Measurements from ENCODE around the gene NEK4.
A peak's percentile ranks its signal among the peaks of the same experiment; 100 is the strongest.

Gene NEK4

DNA sequence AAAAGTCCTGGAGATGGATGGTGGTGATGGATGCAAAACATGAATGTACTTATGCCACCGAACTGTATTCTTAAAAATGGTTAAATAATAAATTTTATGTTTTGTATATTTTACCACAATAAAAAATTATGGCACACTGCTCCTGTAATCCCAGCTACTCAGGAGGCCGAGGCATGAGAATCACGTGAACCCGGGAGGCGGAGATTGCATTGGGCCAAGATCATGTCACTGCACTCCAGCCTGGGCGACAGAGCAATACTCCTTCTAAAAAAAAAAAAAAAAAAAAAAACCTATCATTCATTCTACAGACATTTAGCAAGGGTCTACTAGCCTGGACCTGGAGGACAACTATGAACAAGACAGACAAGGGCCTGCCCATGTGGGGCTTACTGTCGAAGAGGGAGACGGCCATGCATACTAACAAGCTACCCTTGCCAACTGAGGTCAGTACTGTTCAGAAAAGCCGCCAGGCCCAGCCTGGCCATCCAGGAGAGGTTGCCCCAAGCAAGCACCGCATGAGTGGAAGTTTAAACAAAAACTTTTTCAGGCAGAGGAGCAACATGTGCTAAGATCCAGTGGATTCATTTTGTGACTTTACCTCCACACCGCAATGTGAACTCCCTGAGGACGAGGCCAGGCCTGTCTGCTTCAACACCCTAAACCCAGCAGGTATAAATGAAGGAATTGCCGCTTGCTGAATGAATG lies 2.8 kb upstream of the NEK4 start:
- Histone ChIP-seq H3K4me2 (ENCODE audit: low read length) (no peak overlapping the region), H3K79me2 (ENCODE audit: control insufficient read depth, insufficient read depth, low read length, poor library complexity) (peaks cover 5% of the 10 kb centered on the region), H3K27ac (ENCODE audit: low read depth, low read length) (no peak overlapping the region), H2AFZ (ENCODE audit: insufficient read depth, low read length, poor library complexity) (no peak overlapping the region), H2BK12ac (ENCODE audit: low read length) (no peak overlapping the region), H2AK5ac (ENCODE audit: low read length) (no peak overlapping the region), H3K27me3 (ENCODE audit: insufficient read depth, low read length) (no peaks in the 10 kb centered on the region), H3K9ac (ENCODE audit: low read length) (no peak overlapping the region), H2BK120ac (ENCODE audit: insufficient read depth, low read length, poor library complexity) (no peak overlapping the region), H4K91ac (ENCODE audit: low read depth, low read length) (no peak overlapping the region), H3K4me1 (ENCODE audit: control insufficient read depth in 1 of 2, insufficient read depth in 2 of 2, low read length in 2 of 2) (peaks cover 2 to 4% of the 10 kb centered on the region in 2 experiments), H3K4ac (ENCODE audit: low read depth, low read length) (no peak overlapping the region), H4K8ac (ENCODE audit: low read depth, low read length) (no peak overlapping the region), H3K23ac (ENCODE audit: low read length) (no peak overlapping the region), H3K79me1 (ENCODE audit: low read length) (peaks cover 4% of the 10 kb centered on the region), H4K12ac (ENCODE audit: low read depth, low read length) (no peak overlapping the region), H3K4me3 (ENCODE audit: low read depth, low read length) (no peak overlapping the region), H3K9me3 (ENCODE audit: insufficient read depth, low read depth, low read length) (no peaks in the 10 kb centered on the region), H3K36me3 (ENCODE audit: control insufficient read depth in 1 of 2, insufficient read depth in 2 of 2, low read length in 2 of 2) (no peaks in the 10 kb centered on the region), H3K14ac (ENCODE audit: low read length) (no peak overlapping the region), H2BK5ac (ENCODE audit: low read depth, low read length, poor library complexity) (no peak overlapping the region), H3K18ac (ENCODE audit: low read length) (no peak overlapping the region)
- no CpG with 5 or more reads among the region's 13 CpGs for WGBS (ENCODE audit: extremely low coverage, insufficient coverage, insufficient read length)
- DNase-seq: no peak

DNA sequence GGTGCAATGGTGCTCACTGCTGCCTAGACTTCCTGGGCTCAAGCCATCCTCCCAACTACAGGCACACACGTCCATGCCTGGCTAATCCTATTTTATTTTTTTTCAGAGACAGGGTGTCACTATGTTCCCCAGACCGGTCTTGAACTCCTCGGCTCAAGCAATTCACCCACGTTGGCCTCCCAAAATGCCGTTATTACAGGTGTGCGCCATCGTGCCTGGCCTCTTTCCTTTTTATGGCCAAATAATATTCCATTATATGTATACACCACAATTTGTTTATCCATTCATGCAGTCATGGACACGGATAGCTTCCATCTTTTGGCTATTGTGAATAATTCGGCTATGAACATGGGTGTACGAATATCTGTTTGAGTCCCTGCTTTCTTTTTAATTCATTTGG lies 962 bp upstream of the NEK4 start:
- H2AFZ ChIP-seq (ENCODE audit: insufficient read depth, low read length, poor library complexity): peak overlapping the region; percentile 17
- H3K4me1 ChIP-seq (ENCODE audit: control insufficient read depth in 1 of 2, insufficient read depth in 2 of 2, low read length in 2 of 2): peaks cover 2 to 4% of the 10 kb centered on the region in 2 experiments
- no peaks in the 10 kb centered on the region for H3K27me3 ChIP-seq (ENCODE audit: insufficient read depth, low read length)
- H4K8ac ChIP-seq (ENCODE audit: low read depth, low read length): peak overlapping the region; percentile 96
- no peak overlapping the region for H2AK5ac ChIP-seq (ENCODE audit: low read length)
- H3K79me2 ChIP-seq (ENCODE audit: control insufficient read depth, insufficient read depth, low read length, poor library complexity): peaks cover 5% of the 10 kb centered on the region
- no peak overlapping the region for H2BK12ac ChIP-seq (ENCODE audit: low read length)
- H3K23ac ChIP-seq (ENCODE audit: low read length): no peak overlapping the region
- H3K36me3 ChIP-seq (ENCODE audit: control insufficient read depth in 1 of 2, insufficient read depth in 2 of 2, low read length in 2 of 2): peaks cover 5 to 9% of the 10 kb centered on the region in 2 experiments
- H4K91ac ChIP-seq (ENCODE audit: low read depth, low read length): no peak overlapping the region
- H3K9ac ChIP-seq (ENCODE audit: low read length): no peak overlapping the region
- H3K18ac ChIP-seq (ENCODE audit: low read length): no peak overlapping the region
- H3K79me1 ChIP-seq (ENCODE audit: low read length): peaks cover 4% of the 10 kb centered on the region
- H3K9me3 ChIP-seq (ENCODE audit: insufficient read depth, low read depth, low read length): no peaks in the 10 kb centered on the region
- no peak overlapping the region for H2BK120ac ChIP-seq (ENCODE audit: insufficient read depth, low read length, poor library complexity)
- H3K27ac ChIP-seq (ENCODE audit: low read depth, low read length): no peak overlapping the region
- no peak overlapping the region for H3K4me3 ChIP-seq (ENCODE audit: low read depth, low read length)
- WGBS (ENCODE audit: extremely low coverage, insufficient coverage, insufficient read length): no CpG with 5 or more reads among the region's 10 CpGs
- peak overlapping the region; percentile 19 for H4K12ac ChIP-seq (ENCODE audit: low read depth, low read length)
- H3K14ac ChIP-seq (ENCODE audit: low read length): no peak overlapping the region
- H3K4me2 ChIP-seq (ENCODE audit: low read length): no peak overlapping the region
- DNase-seq: no peak
- H3K4ac ChIP-seq (ENCODE audit: low read depth, low read length): no peak overlapping the region
- H2BK5ac ChIP-seq (ENCODE audit: low read depth, low read length, poor library complexity): no peak overlapping the region

DNA sequence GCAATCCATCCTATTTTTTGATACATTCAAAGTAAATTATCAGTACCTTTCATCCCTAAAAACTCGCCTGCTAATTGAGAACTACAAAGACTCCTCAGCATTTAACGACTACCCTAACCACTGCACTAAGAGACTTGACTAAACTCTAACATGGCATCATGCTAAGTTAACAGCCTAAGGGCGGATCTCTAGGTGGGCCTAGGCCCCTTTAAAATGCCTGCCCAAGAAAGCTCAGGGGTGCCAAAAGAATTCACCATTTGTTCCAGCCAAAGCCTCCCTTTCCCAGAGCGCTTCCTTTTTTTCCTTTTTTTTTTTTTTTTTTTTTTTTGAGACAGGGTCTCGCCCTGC lies 568 bp upstream of the NEK4 start:
- Histone ChIP-seq H3K18ac (ENCODE audit: low read length) (no peak overlapping the region), H3K36me3 (ENCODE audit: control insufficient read depth in 1 of 2, insufficient read depth in 2 of 2, low read length in 2 of 2) (peaks cover 5 to 9% of the 10 kb centered on the region in 2 experiments), H2BK120ac (ENCODE audit: insufficient read depth, low read length, poor library complexity) (no peak overlapping the region), H3K79me2 (ENCODE audit: control insufficient read depth, insufficient read depth, low read length, poor library complexity) (peaks cover 5% of the 10 kb centered on the region), H3K4me1 (ENCODE audit: control insufficient read depth in 1 of 2, insufficient read depth in 2 of 2, low read length in 2 of 2) (peaks cover 2 to 4% of the 10 kb centered on the region in 2 experiments), H3K9ac (ENCODE audit: low read length) (no peak overlapping the region), H4K91ac (ENCODE audit: low read depth, low read length) (no peak overlapping the region), H3K23ac (ENCODE audit: low read length) (no peak overlapping the region), H3K4me3 (ENCODE audit: low read depth, low read length) (peak overlapping the region; percentile 71), H2BK5ac (ENCODE audit: low read depth, low read length, poor library complexity) (no peak overlapping the region), H3K79me1 (ENCODE audit: low read length) (peaks cover 4% of the 10 kb centered on the region), H3K27me3 (ENCODE audit: insufficient read depth, low read length) (no peaks in the 10 kb centered on the region), H4K8ac (ENCODE audit: low read depth, low read length) (peak overlapping the region; percentile 96), H3K4me2 (ENCODE audit: low read length) (peak overlapping the region; percentile 62), H3K14ac (ENCODE audit: low read length) (no peak overlapping the region), H2AK5ac (ENCODE audit: low read length) (no peak overlapping the region), H4K12ac (ENCODE audit: low read depth, low read length) (peak overlapping the region; percentile 77), H2AFZ (ENCODE audit: insufficient read depth, low read length, poor library complexity) (peak overlapping the region; percentile 98), H3K4ac (ENCODE audit: low read depth, low read length) (no peak overlapping the region), H3K27ac (ENCODE audit: low read depth, low read length) (no peak overlapping the region), H2BK12ac (ENCODE audit: low read length) (no peak overlapping the region), H3K9me3 (ENCODE audit: insufficient read depth, low read depth, low read length) (no peaks in the 10 kb centered on the region)
- WGBS (ENCODE audit: extremely low coverage, insufficient coverage, insufficient read length): no CpG with 5 or more reads among the region's 5 CpGs
- no peak for DNase-seq

DNA sequence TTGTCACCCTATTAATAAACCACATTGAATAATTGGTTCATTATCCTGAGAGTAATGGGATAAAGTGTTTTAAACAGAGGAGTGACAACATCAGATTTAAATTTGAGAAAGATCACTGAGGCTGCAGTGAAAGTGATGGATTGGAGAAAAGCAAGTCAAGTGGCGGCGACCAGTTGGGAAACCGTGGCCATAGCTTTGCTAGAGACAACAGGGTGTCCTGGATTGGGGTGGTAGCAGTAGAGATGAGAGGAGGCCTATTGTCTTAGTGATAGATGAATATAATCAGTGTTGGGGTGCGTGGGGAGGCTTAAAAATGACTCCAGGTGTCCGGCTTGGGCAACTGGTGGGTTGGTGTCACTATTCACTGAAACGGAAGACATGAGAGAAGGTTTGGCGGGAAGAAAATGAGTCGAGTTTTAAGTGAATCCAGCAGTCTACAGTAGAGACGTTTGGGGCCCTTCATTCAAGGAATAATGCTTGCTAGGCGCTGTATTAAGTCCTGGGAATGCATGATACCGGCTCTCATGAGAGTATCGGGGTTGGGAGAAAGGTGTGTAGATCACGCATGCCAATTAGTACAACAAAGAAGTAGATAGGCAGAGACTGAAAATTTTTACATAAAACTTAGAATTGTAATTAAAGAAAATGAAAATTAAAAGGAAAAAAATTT lies 819 bp downstream of the NEK4 start:
- H3K4me2 ChIP-seq (ENCODE audit: low read length): peak overlapping the region; percentile 83
- H4K12ac ChIP-seq (ENCODE audit: low read depth, low read length): no peak overlapping the region
- H3K4me3 ChIP-seq (ENCODE audit: low read depth, low read length): peak overlapping the region; percentile 95
- peaks cover 5% of the 10 kb centered on the region for H3K79me2 ChIP-seq (ENCODE audit: control insufficient read depth, insufficient read depth, low read length, poor library complexity)
- H2BK12ac ChIP-seq (ENCODE audit: low read length): no peak overlapping the region
- no peak overlapping the region for H2BK5ac ChIP-seq (ENCODE audit: low read depth, low read length, poor library complexity)
- H3K23ac ChIP-seq (ENCODE audit: low read length): no peak overlapping the region
- no peaks in the 10 kb centered on the region for H3K9me3 ChIP-seq (ENCODE audit: insufficient read depth, low read depth, low read length)
- H3K14ac ChIP-seq (ENCODE audit: low read length): no peak overlapping the region
- H3K4me1 ChIP-seq (ENCODE audit: control insufficient read depth in 1 of 2, insufficient read depth in 2 of 2, low read length in 2 of 2): peaks cover 2 to 4% of the 10 kb centered on the region in 2 experiments
- no peak overlapping the region for H2AK5ac ChIP-seq (ENCODE audit: low read length)
- H2AFZ ChIP-seq (ENCODE audit: insufficient read depth, low read length, poor library complexity): peak overlapping the region; percentile 52
- no peak overlapping the region for H2BK120ac ChIP-seq (ENCODE audit: insufficient read depth, low read length, poor library complexity)
- H3K4ac ChIP-seq (ENCODE audit: low read depth, low read length): no peak overlapping the region
- peak overlapping the region; percentile 48 for H4K8ac ChIP-seq (ENCODE audit: low read depth, low read length)
- peak in 1 of 2 donors; percentile 19 for DNase-seq
- H3K9ac ChIP-seq (ENCODE audit: low read length): peak overlapping the region; percentile 59
- peaks cover 7 to 11% of the 10 kb centered on the region in 2 experiments for H3K36me3 ChIP-seq (ENCODE audit: control insufficient read depth in 1 of 2, insufficient read depth in 2 of 2, low read length in 2 of 2)
- peaks cover 4% of the 10 kb centered on the region for H3K79me1 ChIP-seq (ENCODE audit: low read length)
- no peak overlapping the region for H3K27ac ChIP-seq (ENCODE audit: low read depth, low read length)
- no CpG with 5 or more reads among the region's 13 CpGs for WGBS (ENCODE audit: extremely low coverage, insufficient coverage, insufficient read length)
- H3K27me3 ChIP-seq (ENCODE audit: insufficient read depth, low read length): no peaks in the 10 kb centered on the region
- H3K18ac ChIP-seq (ENCODE audit: low read length): no peak overlapping the region
- H4K91ac ChIP-seq (ENCODE audit: low read depth, low read length): no peak overlapping the region
